HG03342 (cell line): ENCODE measurements around the gene NFIB.

Experiments
- ATAC-seq: cut with Tn5 transposase; IDR thresholded peaks from one replicate; pipeline ENCODE4 v1.9.1; 2021; ENCODE audit warnings: mild to moderate bottlenecking, moderate library complexity; ENCODE audit not compliant: unreplicated experiment

Gene NFIB

GRCh38 chr9:14307989-14308852 is 5.7 kb downstream of the NFIB start:
- ATAC-seq, result no peak

GRCh38 chr9:14306672-14307660 is 7.0 kb downstream of the NFIB start:
- no peak for ATAC-seq

- ATAC-seq, result no peak
These were observed 7.8 kb downstream of the NFIB start for GRCh38 chr9:14306188-14306587.

- no peak for ATAC-seq
These were observed 9.7 kb downstream of the NFIB start for GRCh38 chr9:14304259-14304658.

- ATAC-seq, result no peak
These were observed 10.4 kb downstream of the NFIB start for GRCh38 chr9:14303521-14303920.

GRCh38 chr9:14303100-14303499 is 10.8 kb downstream of the NFIB start:
- no peak for ATAC-seq

DNA sequence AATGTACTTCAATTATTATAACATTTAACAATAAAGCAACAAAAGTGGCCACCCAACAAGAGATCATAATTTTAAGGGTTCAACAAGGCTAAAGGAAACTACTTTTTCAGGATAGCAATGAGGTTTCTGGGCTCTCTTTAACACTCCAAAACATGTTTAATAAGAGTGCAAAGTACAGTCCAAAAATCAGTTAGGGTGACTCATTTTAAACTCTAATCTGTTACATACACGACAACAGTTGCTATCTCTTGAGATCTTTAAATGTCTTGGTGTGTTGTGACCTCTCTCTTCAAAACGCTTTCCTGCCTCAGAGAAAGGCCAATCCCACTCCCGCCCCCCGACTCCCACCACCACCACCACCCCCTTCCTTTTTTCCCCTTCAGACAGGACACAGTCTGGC is 11.5 kb downstream of the NFIB start:
- ATAC-seq, result no peak

- no peak for ATAC-seq
These were observed 12.3 kb downstream of the NFIB start for GRCh38 chr9:14301583-14302021.

DNA sequence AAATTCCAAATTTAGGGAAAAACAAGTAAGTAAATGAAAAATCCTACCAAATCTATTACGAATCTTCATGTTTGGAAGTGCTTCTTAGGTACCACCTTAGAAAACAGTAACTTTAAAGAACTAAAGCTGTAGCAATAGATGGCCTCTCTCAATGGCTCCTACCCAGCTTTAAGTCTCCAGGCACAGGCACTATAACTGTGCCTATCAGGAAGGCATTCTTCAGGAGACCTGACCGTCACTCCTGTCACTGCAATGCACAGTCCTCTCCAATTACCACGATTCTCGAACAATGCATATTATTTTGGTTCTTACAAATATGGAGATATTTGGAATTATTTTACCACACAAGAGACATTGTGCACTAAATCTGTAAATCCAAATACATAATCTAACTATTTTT is 12.9 kb downstream of the NFIB start:
- ATAC-seq, result no peak

DNA sequence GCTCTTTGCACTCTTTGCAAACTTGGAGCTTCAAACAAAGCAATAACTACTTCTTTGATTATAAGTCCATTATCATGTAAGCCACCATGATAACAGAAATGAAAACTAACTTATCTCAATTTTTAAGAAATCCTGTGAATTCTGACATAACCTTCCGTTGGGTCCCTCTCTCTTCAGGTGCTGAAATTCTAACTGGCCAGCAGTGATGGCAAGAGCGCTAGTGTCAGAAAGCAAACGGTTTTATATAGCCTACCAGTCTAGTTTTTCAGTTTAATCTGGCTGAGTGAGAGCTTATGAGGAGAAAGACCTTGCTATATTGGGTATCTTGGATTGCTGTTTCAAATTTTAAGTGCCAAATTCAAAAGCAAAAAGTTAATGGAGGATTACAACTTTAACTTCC is 13.4 kb downstream of the NFIB start:
- ATAC-seq, result no peak

DNA sequence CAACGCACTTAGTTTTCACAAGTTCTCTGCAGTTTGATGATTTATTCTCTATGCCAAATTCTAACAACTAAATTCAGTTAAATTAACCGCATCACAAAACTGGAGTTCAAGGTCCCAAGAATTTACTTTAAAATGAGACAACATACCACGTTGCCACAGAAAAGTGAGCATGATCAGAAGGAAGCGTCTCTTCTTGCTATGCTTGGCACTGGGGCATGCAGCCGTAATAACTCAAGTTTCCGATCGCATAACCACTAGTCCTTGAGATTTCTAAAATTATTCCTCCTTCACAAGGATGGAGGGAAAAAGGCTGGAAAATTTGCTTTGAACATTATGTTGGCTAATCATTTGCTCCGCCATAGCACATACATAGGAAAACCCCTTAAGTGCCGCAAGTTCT is 13.9 kb downstream of the NFIB start:
- ATAC-seq, result no peak

GRCh38 chr9:14298601-14299022 is 15.3 kb downstream of the NFIB start:
- no peak for ATAC-seq

DNA sequence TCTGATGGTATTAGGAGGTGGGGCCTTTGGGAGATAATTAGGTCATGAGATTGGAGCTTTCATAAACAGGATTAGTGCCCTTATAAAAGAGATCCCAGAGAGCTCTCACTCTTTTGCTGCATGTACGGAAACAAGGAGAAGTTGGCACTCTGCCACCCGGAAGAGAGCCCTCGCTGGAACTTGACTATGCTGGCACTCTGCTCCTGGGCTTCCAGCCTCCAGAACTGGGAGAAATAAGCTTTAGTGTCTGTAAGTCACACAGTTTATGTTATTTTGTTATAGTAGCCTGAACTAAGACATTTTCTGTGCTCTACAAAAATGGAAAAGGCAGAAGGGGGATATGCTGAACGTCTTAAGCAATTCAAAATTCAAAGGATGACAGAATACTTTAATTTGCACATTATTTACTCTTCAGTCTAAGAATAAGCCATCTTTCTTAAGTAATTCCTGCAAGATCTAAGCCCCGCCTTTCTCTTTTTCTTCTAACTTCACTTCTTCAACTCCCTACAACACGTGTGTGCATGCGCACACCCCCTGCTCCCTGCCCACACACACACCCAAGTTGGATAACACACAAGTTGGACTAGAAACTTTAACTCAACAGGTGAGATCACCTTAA is 17.3 kb downstream of the NFIB start:
- ATAC-seq, result no peak

- ATAC-seq, result no peak
These were observed 19.3 kb downstream of the NFIB start for GRCh38 chr9:14294659-14295058.

GRCh38 chr9:14293801-14294200 is 20.1 kb downstream of the NFIB start:
- ATAC-seq, result no peak

- no peak for ATAC-seq
These were observed 21.7 kb downstream of the NFIB start for GRCh38 chr9:14292181-14292739.

GRCh38 chr9:14289916-14290315 is 24.0 kb downstream of the NFIB start:
- ATAC-seq, result no peak

- ATAC-seq, result no peak
These were observed 25.5 kb downstream of the NFIB start for GRCh38 chr9:14288433-14288832.

GRCh38 chr9:14286121-14286520 is 27.8 kb downstream of the NFIB start:
- no peak for ATAC-seq

DNA sequence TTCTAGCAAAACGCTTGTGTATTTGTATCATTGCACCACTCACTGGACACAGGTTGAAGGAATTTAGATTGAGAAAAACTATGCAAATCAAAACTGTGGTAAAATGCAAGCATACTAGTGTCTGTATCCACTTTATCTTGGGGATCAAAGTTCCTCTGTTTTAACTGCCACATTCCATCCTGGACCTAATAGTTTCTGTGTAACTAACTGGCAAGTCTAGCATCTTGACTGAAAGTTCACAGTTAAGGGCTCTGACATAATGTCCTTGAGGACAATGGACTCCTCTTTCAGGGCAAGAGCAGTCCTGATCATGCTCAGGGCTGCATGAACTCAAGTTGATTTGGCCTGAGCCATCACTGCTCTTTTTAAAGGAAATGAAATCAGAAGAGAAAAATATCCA is 30.7 kb downstream of the NFIB start:
- no peak for ATAC-seq

- ATAC-seq, result no peak
These were observed 32.1 kb downstream of the NFIB start for GRCh38 chr9:14281876-14282275.
